Neural progenitor cell (in vitro differentiated cells): ENCODE results near the gene FOXK1. TPM values are rescaled to one million over a fixed set of nuclear protein-coding genes. Genes with fewer than 3 reads are reported as not detected.

Experiments used
- DNase-seq: peaks from one replicate; pipeline ENCODE4 v3.0.0-alpha.2; 2016; ENCODE audit warnings: low spot score
- H2AFZ ChIP-seq: fragments of 200-600 bp; sonication (generic); replicated peaks from 2 replicates; pipeline ENCODE4 v1.6.1; 2016; ENCODE audit warnings: antibody characterized with exemption
- H3F3A ChIP-seq: fragments of 200-600 bp; sonication (generic); 2 replicates; pipeline ENCODE4 v1.6.1; 2016; ENCODE audit warnings: antibody characterized with exemption, low read depth
- H3K27ac ChIP-seq: fragments of 200-600 bp; sonication (generic); 2 replicates; pipeline ENCODE4 v1.5.1; 2016; ENCODE audit warnings: mild to moderate bottlenecking
- H3K27me3 ChIP-seq: fragments of 200-600 bp; sonication (generic); 2 replicates; pipeline ENCODE4 v1.6.1; 2016; ENCODE audit warnings: mild to moderate bottlenecking, moderate library complexity
- H3K36me3 ChIP-seq: fragments of 200-600 bp; sonication (generic); 2 replicates; pipeline ENCODE4 v1.5.1; 2016
- H3K4me1 ChIP-seq: fragments of 200-600 bp; sonication (generic); 2 replicates; pipeline ENCODE4 v1.6.1; 2016; ENCODE audit warnings: mixed run types
- H3K4me2 ChIP-seq: fragments of 200-600 bp; sonication (generic); 2 replicates; pipeline ENCODE4 v1.6.1; 2016
- H3K4me3 ChIP-seq: fragments of 200-600 bp; sonication (generic); 2 replicates; pipeline ENCODE4 v1.5.1; 2016
- H3K79me2 ChIP-seq: fragments of 200-600 bp; sonication (generic); 2 replicates; pipeline ENCODE4 v1.6.1; 2016; ENCODE audit warnings: low read depth
- H3K9ac ChIP-seq: fragments of 200-600 bp; sonication (generic); 2 replicates; pipeline ENCODE4 v1.6.1; 2016
- H3K9me3 ChIP-seq: fragments of 200-600 bp; sonication (generic); 2 replicates; pipeline ENCODE4 v1.5.1; 2016; ENCODE audit warnings: low read depth
- H4K20me1 ChIP-seq: fragments of 200-600 bp; sonication (generic); 2 replicates; pipeline ENCODE4 v1.6.1; 2016; ENCODE audit warnings: low read depth
- H3K27ac Mint-ChIP-seq: 3 replicates; pipeline ENCODE4 v1.8.0; 2021; ENCODE audit warnings: mixed read lengths
- H3K27me3 Mint-ChIP-seq: 2 replicates; pipeline ENCODE4 v1.8.0; 2022; ENCODE audit warnings: low read depth, mild to moderate bottlenecking, inconsistent platforms, moderate library complexity, mixed read lengths; ENCODE audit not compliant: insufficient read depth
- H3K36me3 Mint-ChIP-seq: 3 replicates; pipeline ENCODE4 v1.8.0; 2021; ENCODE audit warnings: mixed read lengths
- H3K4me1 Mint-ChIP-seq: 3 replicates; pipeline ENCODE4 v1.8.0; 2021; ENCODE audit warnings: mixed read lengths
- H3K4me3 Mint-ChIP-seq: 3 replicates; pipeline ENCODE4 v1.8.0; 2021; ENCODE audit warnings: mild to moderate bottlenecking, moderate library complexity, mixed read lengths
- H3K9me3 Mint-ChIP-seq: 3 replicates; pipeline ENCODE4 v1.8.0; 2020; ENCODE audit warnings: mixed read lengths
- EZH2 ChIP-seq: fragments of 200-600 bp; sonication (generic); IDR thresholded peaks from 2 replicates; pipeline ENCODE4 v1.6.1; 2017; ENCODE audit warnings: antibody characterized with exemption, mild to moderate bottlenecking, moderate library complexity
- EZH2phosphoT487 ChIP-seq: fragments of 200-600 bp; sonication (generic); IDR thresholded peaks from 2 replicates; pipeline ENCODE4 v1.6.1; 2017; ENCODE audit warnings: antibody characterized with exemption
- total RNA-seq: library from RNA; depleted of rRNA; stranded (reverse); fragments of >200 nt; gene quantifications from 2 replicates; pipeline ENCODE4 v1.2.3, GENCODE V29; 2015; ENCODE audit warnings: low replicate concordance
- TF ChIP-seq, protein P1 (sequence below): fragments of 200-600 bp; sonication (generic); IDR thresholded peaks from 2 replicates; pipeline ENCODE4 v1.5.1; 2017; ENCODE audit warnings: antibody characterized with exemption, mild to moderate bottlenecking

FOXK1 gene
- total RNA-seq, 1 donor from 2014 or later: 11.1 TPM

GRCh38 chr7:4806983-4807597, 125.0 kb downstream of the FOXK1 start:
- TF ChIP-seq EZH2 (no peak), EZH2phosphoT487 (no peak)
- TF ChIP-seq, protein P1, sequence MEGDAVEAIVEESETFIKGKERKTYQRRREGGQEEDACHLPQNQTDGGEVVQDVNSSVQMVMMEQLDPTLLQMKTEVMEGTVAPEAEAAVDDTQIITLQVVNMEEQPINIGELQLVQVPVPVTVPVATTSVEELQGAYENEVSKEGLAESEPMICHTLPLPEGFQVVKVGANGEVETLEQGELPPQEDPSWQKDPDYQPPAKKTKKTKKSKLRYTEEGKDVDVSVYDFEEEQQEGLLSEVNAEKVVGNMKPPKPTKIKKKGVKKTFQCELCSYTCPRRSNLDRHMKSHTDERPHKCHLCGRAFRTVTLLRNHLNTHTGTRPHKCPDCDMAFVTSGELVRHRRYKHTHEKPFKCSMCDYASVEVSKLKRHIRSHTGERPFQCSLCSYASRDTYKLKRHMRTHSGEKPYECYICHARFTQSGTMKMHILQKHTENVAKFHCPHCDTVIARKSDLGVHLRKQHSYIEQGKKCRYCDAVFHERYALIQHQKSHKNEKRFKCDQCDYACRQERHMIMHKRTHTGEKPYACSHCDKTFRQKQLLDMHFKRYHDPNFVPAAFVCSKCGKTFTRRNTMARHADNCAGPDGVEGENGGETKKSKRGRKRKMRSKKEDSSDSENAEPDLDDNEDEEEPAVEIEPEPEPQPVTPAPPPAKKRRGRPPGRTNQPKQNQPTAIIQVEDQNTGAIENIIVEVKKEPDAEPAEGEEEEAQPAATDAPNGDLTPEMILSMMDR: no peak
- H3K4me1 Mint-ChIP-seq: peaks cover 17% of the 10 kb centered on the region

DNA sequence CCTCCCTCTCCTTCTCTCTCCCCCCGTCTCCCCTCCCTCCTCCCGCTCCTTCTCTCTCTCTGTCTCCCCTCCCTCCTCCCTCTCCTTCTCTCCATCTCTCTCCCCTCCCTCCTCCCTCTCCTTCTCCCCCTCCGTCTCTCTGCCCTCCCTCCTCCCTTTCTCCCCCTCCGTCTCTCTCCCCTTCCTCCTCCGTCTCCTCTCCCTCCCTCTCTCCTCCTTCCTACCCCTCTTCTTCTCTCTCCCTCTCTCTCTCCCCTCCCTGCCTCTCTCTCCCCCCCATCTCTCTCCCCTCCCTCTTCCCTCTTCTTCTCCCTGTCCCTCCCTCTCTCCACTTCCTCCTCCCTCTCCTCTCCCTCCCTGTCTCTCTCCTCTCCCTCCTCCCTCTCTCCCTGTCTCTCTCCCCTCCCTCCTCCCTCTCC, 125.5 kb downstream of the FOXK1 start:
- H3K79me2 ChIP-seq: no peaks in the 10 kb centered on the region
- H3K4me2 ChIP-seq: no peak overlapping the region
- Mint-ChIP-seq H3K36me3 (peaks cover 7% of the 10 kb centered on the region), H3K27ac (no peak overlapping the region), H3K27me3 (peaks cover 2% of the 10 kb centered on the region), H3K4me3 (no peak overlapping the region), H3K9me3 (no peaks in the 10 kb centered on the region), H3K4me1 (peaks cover 17% of the 10 kb centered on the region)
- H3K27ac ChIP-seq: no peak overlapping the region
- H3F3A ChIP-seq: no peaks in the 10 kb centered on the region
- H3K27me3 ChIP-seq: no peaks in the 10 kb centered on the region
- peaks cover 10% of the 10 kb centered on the region for H3K4me1 ChIP-seq
- no peak overlapping the region for H3K4me3 ChIP-seq
- no peak for TF ChIP-seq EZH2phosphoT487
- TF ChIP-seq, protein P1: no peak
- no peak for TF ChIP-seq EZH2
- H3K9ac ChIP-seq: no peak overlapping the region
- no peaks in the 10 kb centered on the region for H3K36me3 ChIP-seq
- H4K20me1 ChIP-seq: no peaks in the 10 kb centered on the region
- H3K9me3 ChIP-seq: no peaks in the 10 kb centered on the region
- no peak for DNase-seq
- no peak overlapping the region for H2AFZ ChIP-seq

More at GRCh38 chr7:4806983-4807597, 125.0 kb downstream of the FOXK1 start:
- Mint-ChIP-seq H3K9me3 (no peaks in the 10 kb centered on the region), H3K4me3 (no peak overlapping the region), H3K27ac (no peak overlapping the region), H3K36me3 (peaks cover 6% of the 10 kb centered on the region), H3K27me3 (peaks cover 2% of the 10 kb centered on the region)
- Histone ChIP-seq H3K9me3 (no peaks in the 10 kb centered on the region), H3K4me1 (peaks cover 10% of the 10 kb centered on the region), H3K4me2 (no peak overlapping the region), H2AFZ (no peak overlapping the region), H3K4me3 (no peak overlapping the region), H3K9ac (no peak overlapping the region), H3K79me2 (no peaks in the 10 kb centered on the region), H3F3A (no peaks in the 10 kb centered on the region), H3K27ac (no peak overlapping the region), H3K27me3 (no peaks in the 10 kb centered on the region), H3K36me3 (no peaks in the 10 kb centered on the region), H4K20me1 (no peaks in the 10 kb centered on the region)
- no peak for DNase-seq

- no peak for DNase-seq
- H3K27me3 ChIP-seq: no peaks in the 10 kb centered on the region
- no peaks in the 10 kb centered on the region for H3F3A ChIP-seq
- TF ChIP-seq EZH2 (no peak), EZH2phosphoT487 (no peak)
- TF ChIP-seq, protein P1: no peak
- H3K27ac ChIP-seq: no peak overlapping the region
- no peaks in the 10 kb centered on the region for H3K36me3 ChIP-seq
- no peak overlapping the region for H3K9ac ChIP-seq
- H3K27me3 Mint-ChIP-seq: peaks cover 2% of the 10 kb centered on the region
- no peak overlapping the region for H3K4me2 ChIP-seq
- H3K36me3 Mint-ChIP-seq: peaks cover 9% of the 10 kb centered on the region
- peaks cover 17% of the 10 kb centered on the region for H3K4me1 Mint-ChIP-seq
- H2AFZ ChIP-seq: no peak overlapping the region
- H3K79me2 ChIP-seq: no peaks in the 10 kb centered on the region
- peaks cover 10% of the 10 kb centered on the region for H3K4me1 ChIP-seq
- no peak overlapping the region for H3K4me3 Mint-ChIP-seq
- no peaks in the 10 kb centered on the region for H4K20me1 ChIP-seq
- peak overlapping the region; percentile 40 for H3K27ac Mint-ChIP-seq
- no peak overlapping the region for H3K4me3 ChIP-seq
- peaks cover 1% of the 10 kb centered on the region for H3K9me3 Mint-ChIP-seq
- no peaks in the 10 kb centered on the region for H3K9me3 ChIP-seq
Observed at GRCh38 chr7:4808026-4808425, 125.9 kb downstream of the FOXK1 start.
